ENCODE measurements around the gene MARK2.

MARK2 gene

GRCh38 chr11:63882555-63883242 lies 43.8 kb downstream of the MARK2 start:
- H3K27me3 ChIP-seq (replicated peaks in 2 of 5; ENCODE audit: control insufficient read depth in 4 of 5, insufficient read depth in 5 of 5, low read length in 4 of 5) = no peaks in the 10 kb centered on the region
- WGBS (ENCODE audit: insufficient coverage) = 5% methylated on average over 3 of the region's 7 CpGs
- H3K36me3 ChIP-seq (ENCODE audit: control insufficient read depth in 4 of 4, insufficient read depth in 4 of 4, low read length in 3 of 4) = peaks cover 0 to 4% (median 3%) of the 10 kb centered on the region in 4 experiments
- POLR2A ChIA-PET = interaction anchor here (0.6 kb wide), 1 partner anchor 100 kb away, joined by 5 read pairs; no protein-coding TSS in a partner anchor
- peak overlapping the region in 2 of 7 experiments; percentile 14 to 16 for H3K4me3 ChIP-seq (ENCODE audit: control insufficient read depth in 1 of 7, extremely low read depth in 1 of 7, insufficient read depth in 4 of 7, low read depth in 2 of 7, low read length in 6 of 7)
- peak overlapping the region in 1 of 2 experiments; percentile 55 for H3K27ac ChIP-seq (ENCODE audit: insufficient read depth in 1 of 2, low read depth in 1 of 2, low read length in 2 of 2, poor library complexity in 1 of 2, severe bottlenecking in 2 of 2)
- CTCF ChIA-PET = interaction anchor here (0.6 to 6.3 kb wide), 14 partner anchors 10 to 111 kb away, joined by 3 to 24 read pairs (median 6); partner anchors contain the start of gene MARK2
- H3K9me3 ChIP-seq (ENCODE audit: control extremely low read depth in 1 of 5, control insufficient read depth in 4 of 5, insufficient read depth in 2 of 5, low read depth in 1 of 5, low read length in 4 of 5) = no peaks in the 10 kb centered on the region
- DNase-seq = peak; percentile 91 to 98 (median 97)
- peaks cover 15 to 73% (median 57%) of the 10 kb centered on the region in 4 experiments for H3K4me1 ChIP-seq (ENCODE audit: control extremely low read depth in 1 of 4, control insufficient read depth in 4 of 4, insufficient read depth in 4 of 4, low read length in 3 of 4)

DNA sequence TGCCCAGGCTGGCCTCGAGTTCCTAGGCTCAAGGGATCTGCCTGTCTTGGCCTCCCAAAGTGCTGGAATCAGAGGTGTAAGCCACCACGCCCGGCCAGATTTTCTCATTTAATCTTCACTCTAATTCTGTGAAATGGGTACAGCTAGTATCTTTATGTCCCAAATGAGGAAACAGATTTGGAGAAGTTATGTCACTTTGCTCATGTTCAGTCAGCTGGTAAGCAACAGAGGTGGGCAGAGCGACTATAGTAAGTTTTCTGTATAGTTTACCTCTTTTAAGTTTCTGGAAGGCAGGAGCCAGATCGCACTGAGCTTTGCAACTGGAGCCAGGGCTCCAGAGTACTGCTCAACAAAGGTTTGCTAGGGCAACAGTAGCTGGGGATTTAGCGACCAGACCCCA lies 44.9 kb downstream of the MARK2 start:
- no peak for DNase-seq
- POLR2A ChIA-PET = no interaction called here
- no peak overlapping the region for H3K27ac ChIP-seq (ENCODE audit: insufficient read depth in 1 of 2, low read depth in 1 of 2, low read length in 2 of 2, poor library complexity in 1 of 2, severe bottlenecking in 2 of 2)
- CTCF ChIA-PET = interaction anchor here (0.6 to 6.3 kb wide), 11 partner anchors 8 to 61 kb away, joined by 3 to 24 read pairs (median 6); partner anchors contain the start of gene MARK2
- no peaks in the 10 kb centered on the region for H3K9me3 ChIP-seq (ENCODE audit: control extremely low read depth in 1 of 5, control insufficient read depth in 4 of 5, insufficient read depth in 2 of 5, low read depth in 1 of 5, low read length in 4 of 5)
- peaks cover 18 to 84% (median 68%) of the 10 kb centered on the region in 4 experiments for H3K4me1 ChIP-seq (ENCODE audit: control extremely low read depth in 1 of 4, control insufficient read depth in 4 of 4, insufficient read depth in 4 of 4, low read length in 3 of 4)
- H3K36me3 ChIP-seq (ENCODE audit: control insufficient read depth in 4 of 4, insufficient read depth in 4 of 4, low read length in 3 of 4) = peaks cover 0 to 1% (median 0%) of the 10 kb centered on the region in 4 experiments
- no peak overlapping the region for H3K4me3 ChIP-seq (ENCODE audit: control insufficient read depth in 1 of 7, extremely low read depth in 1 of 7, insufficient read depth in 4 of 7, low read depth in 2 of 7, low read length in 6 of 7)
- no peaks in the 10 kb centered on the region for H3K27me3 ChIP-seq (replicated peaks in 2 of 5; ENCODE audit: control insufficient read depth in 4 of 5, insufficient read depth in 5 of 5, low read length in 4 of 5)
- 98% methylated on average over 4 of the region's 6 CpGs for WGBS (ENCODE audit: insufficient coverage)

DNA sequence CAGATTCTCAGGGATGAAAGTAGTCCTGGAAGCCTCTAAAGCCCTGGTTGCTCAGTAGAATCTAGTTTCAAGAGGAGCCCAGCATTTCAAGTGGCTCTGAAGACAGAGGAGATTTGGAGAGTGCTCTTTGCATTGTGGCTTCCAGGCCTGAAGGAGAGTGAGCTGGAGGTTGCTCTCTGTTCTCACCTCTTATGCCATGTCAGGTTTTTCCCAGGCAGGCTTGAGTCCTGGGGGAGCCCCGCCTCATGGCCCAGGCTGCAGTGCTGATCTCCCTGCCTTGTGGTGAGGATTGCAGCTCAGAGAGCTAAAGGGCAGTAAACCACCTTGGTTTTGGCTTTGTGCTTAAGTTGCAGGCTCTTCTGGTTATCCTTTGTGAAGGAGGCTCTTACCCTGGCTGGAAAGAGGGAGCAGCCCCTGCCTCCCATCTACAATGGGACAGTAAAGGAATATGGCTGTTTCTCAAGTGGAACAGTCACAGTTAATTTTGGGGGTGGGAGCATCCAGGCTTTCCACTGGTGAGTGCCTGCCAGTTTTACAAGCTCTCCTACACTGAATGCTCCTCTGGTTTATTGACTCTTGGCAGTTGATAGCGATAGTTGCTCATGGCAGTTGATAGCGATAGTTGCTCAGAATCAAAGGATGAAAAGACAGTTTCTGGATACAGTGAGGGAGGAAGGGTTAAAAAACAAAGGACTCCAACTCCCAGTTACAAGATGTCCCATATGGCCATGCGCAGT lies 45.5 kb downstream of the MARK2 start:
- Histone ChIP-seq H3K9me3 (ENCODE audit: control extremely low read depth in 1 of 5, control insufficient read depth in 4 of 5, insufficient read depth in 2 of 5, low read depth in 1 of 5, low read length in 4 of 5) (no peaks in the 10 kb centered on the region), H3K4me3 (ENCODE audit: control insufficient read depth in 1 of 7, extremely low read depth in 1 of 7, insufficient read depth in 4 of 7, low read depth in 2 of 7, low read length in 6 of 7) (no peak overlapping the region), H3K27me3 (replicated peaks in 2 of 5; ENCODE audit: control insufficient read depth in 4 of 5, insufficient read depth in 5 of 5, low read length in 4 of 5) (no peaks in the 10 kb centered on the region), H3K27ac (ENCODE audit: insufficient read depth in 1 of 2, low read depth in 1 of 2, low read length in 2 of 2, poor library complexity in 1 of 2, severe bottlenecking in 2 of 2) (no peak overlapping the region), H3K4me1 (ENCODE audit: control extremely low read depth in 1 of 4, control insufficient read depth in 4 of 4, insufficient read depth in 4 of 4, low read length in 3 of 4) (peaks cover 18 to 86% (median 72%) of the 10 kb centered on the region in 4 experiments), H3K36me3 (ENCODE audit: control insufficient read depth in 4 of 4, insufficient read depth in 4 of 4, low read length in 3 of 4) (no peaks in the 10 kb centered on the region)
- ChIA-PET CTCF (interaction anchor here (0.6 to 6.3 kb wide), 9 partner anchors 8 to 60 kb away, joined by 3 to 24 read pairs (median 9); partner anchors contain the start of gene MARK2), POLR2A (no interaction called here)
- 100% methylated on average over 4 of the region's 4 CpGs for WGBS (ENCODE audit: insufficient coverage)
- DNase-seq = no peak

DNA sequence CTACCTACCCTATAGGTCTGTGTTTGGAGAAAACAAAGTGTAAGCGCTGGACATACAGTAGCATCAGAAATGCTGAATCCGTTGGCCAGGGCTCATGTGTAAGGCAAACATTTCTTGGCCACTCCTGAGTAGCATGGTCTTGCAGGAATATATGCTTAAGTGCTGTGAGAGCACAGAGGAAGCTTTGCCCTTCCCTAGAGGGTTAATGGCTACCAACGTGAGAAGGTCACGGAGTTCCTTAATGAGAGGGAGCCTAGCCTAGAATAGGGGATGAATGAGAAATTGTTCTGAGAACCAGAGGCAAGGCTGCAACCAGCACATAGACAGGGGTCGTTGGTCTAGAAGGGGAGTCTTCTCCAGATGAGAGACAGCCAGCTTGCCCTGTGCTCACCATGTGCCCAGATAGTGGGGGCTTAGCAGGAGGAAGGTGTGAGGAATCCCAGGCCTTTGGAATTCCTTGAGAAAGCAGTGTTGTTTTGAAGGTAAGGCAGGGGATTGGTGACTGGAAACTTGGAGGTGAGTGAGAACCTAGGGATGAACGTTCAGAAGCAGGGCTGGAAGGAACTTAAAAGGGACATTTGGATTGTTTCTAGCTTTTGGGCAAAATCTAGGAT lies 48.6 kb downstream of the MARK2 start:
- peaks cover 0 to 14% (median 2%) of the 10 kb centered on the region in 4 experiments for H3K36me3 ChIP-seq (ENCODE audit: control insufficient read depth in 4 of 4, insufficient read depth in 4 of 4, low read length in 3 of 4)
- 67% methylated on average over 5 of the region's 6 CpGs for WGBS (ENCODE audit: insufficient coverage)
- peak overlapping the region in 2 of 7 experiments; percentile 54 to 79 for H3K4me3 ChIP-seq (ENCODE audit: control insufficient read depth in 1 of 7, extremely low read depth in 1 of 7, insufficient read depth in 4 of 7, low read depth in 2 of 7, low read length in 6 of 7)
- no peaks in the 10 kb centered on the region for H3K27me3 ChIP-seq (replicated peaks in 2 of 5; ENCODE audit: control insufficient read depth in 4 of 5, insufficient read depth in 5 of 5, low read length in 4 of 5)
- peak overlapping the region in 1 of 2 experiments; percentile 79 for H3K27ac ChIP-seq (ENCODE audit: insufficient read depth in 1 of 2, low read depth in 1 of 2, low read length in 2 of 2, poor library complexity in 1 of 2, severe bottlenecking in 2 of 2)
- DNase-seq = no peak
- ChIA-PET POLR2A (interaction anchor here (1.2 kb wide), 1 partner anchor 49 kb away, joined by 3 read pairs; the partner anchor contains the start of gene MARK2), CTCF (interaction anchor here (0.9 to 9.0 kb wide), 8 partner anchors 10 to 58 kb away, joined by 3 to 41 read pairs (median 4); partner anchors contain the start of gene MARK2)
- H3K9me3 ChIP-seq (ENCODE audit: control extremely low read depth in 1 of 5, control insufficient read depth in 4 of 5, insufficient read depth in 2 of 5, low read depth in 1 of 5, low read length in 4 of 5) = no peaks in the 10 kb centered on the region
- peaks cover 11 to 73% (median 56%) of the 10 kb centered on the region in 4 experiments for H3K4me1 ChIP-seq (ENCODE audit: control extremely low read depth in 1 of 4, control insufficient read depth in 4 of 4, insufficient read depth in 4 of 4, low read length in 3 of 4)

DNA sequence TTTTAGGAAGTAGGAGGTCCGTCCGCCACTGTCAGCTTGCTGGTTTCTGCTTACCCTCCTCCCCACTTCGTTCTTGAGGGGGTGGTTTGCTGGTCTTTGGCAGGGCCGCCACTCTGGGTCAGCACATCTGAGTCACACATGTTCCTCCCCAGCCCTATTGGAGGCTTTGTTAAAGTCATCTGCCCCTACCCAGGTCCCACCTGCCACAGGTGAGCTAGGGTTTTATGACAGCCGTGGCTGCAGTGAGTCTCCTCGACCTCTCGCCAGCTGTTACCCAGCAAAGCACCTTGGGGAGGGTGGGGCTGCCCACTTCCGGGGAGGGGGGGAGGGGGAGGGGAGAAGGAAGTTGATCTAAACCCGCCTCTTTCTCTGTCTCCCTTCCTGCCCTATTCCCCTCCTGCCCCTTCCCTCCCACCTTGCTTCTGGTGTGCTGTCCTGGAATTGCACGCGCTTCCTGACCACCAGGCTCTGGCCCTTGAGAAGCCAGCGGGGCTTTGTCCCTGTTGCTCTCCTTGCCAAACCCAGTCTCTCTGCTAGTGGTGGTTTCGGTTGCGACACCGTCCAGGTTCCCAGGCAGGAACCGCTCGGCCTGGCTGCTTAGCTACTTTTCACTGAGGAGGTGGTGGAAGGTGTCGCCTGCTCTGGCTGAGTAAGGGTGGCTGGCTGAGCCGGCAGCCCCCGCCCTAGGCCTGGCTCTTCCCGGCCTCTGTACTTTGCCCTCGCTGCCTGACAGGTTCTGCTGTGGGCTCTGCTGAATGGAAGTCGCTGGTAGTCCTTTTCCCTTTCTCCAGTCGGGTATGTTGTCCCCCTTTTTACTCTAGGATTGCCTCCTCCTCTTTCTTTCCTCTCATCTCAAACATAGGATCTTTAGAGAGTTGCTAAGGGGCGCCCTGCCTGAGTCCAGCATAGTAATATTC lies 49.5 kb downstream of the MARK2 start:
- ChIA-PET CTCF (interaction anchor here (0.7 to 9.0 kb wide), 6 partner anchors 8 to 50 kb away, joined by 3 to 41 read pairs (median 4); partner anchors contain the start of gene MARK2), POLR2A (interaction anchor here (1.2 kb wide), 1 partner anchor 50 kb away, joined by 3 read pairs; the partner anchor contains the start of gene MARK2)
- H3K9me3 ChIP-seq (ENCODE audit: control extremely low read depth in 1 of 5, control insufficient read depth in 4 of 5, insufficient read depth in 2 of 5, low read depth in 1 of 5, low read length in 4 of 5) = no peaks in the 10 kb centered on the region
- peak overlapping the region; percentile 50 to 79 for H3K27ac ChIP-seq (ENCODE audit: insufficient read depth in 1 of 2, low read depth in 1 of 2, low read length in 2 of 2, poor library complexity in 1 of 2, severe bottlenecking in 2 of 2)
- peak; percentile 40 to 77 (median 75) for DNase-seq
- 10% methylated on average over 16 of the region's 25 CpGs for WGBS (ENCODE audit: insufficient coverage)
- no peaks in the 10 kb centered on the region for H3K27me3 ChIP-seq (replicated peaks in 2 of 5; ENCODE audit: control insufficient read depth in 4 of 5, insufficient read depth in 5 of 5, low read length in 4 of 5)
- H3K4me1 ChIP-seq (ENCODE audit: control extremely low read depth in 1 of 4, control insufficient read depth in 4 of 4, insufficient read depth in 4 of 4, low read length in 3 of 4) = peaks cover 7 to 66% (median 47%) of the 10 kb centered on the region in 4 experiments
- H3K36me3 ChIP-seq (ENCODE audit: control insufficient read depth in 4 of 4, insufficient read depth in 4 of 4, low read length in 3 of 4) = peaks cover 0 to 16% (median 2%) of the 10 kb centered on the region in 4 experiments
- H3K4me3 ChIP-seq (ENCODE audit: control insufficient read depth in 1 of 7, extremely low read depth in 1 of 7, insufficient read depth in 4 of 7, low read depth in 2 of 7, low read length in 6 of 7) = peak overlapping the region in 6 of 7 experiments; percentile 32 to 79 (median 55)

- CTCF ChIA-PET = interaction anchor here (1.1 to 9.0 kb wide), 4 partner anchors 9 to 51 kb away, joined by 3 to 41 read pairs (median 8); partner anchors contain the start of gene MARK2
- peaks cover 0 to 19% (median 2%) of the 10 kb centered on the region in 4 experiments for H3K36me3 ChIP-seq (ENCODE audit: control insufficient read depth in 4 of 4, insufficient read depth in 4 of 4, low read length in 3 of 4)
- peak overlapping the region; percentile 50 to 79 for H3K27ac ChIP-seq (ENCODE audit: insufficient read depth in 1 of 2, low read depth in 1 of 2, low read length in 2 of 2, poor library complexity in 1 of 2, severe bottlenecking in 2 of 2)
- no peaks in the 10 kb centered on the region for H3K9me3 ChIP-seq (ENCODE audit: control extremely low read depth in 1 of 5, control insufficient read depth in 4 of 5, insufficient read depth in 2 of 5, low read depth in 1 of 5, low read length in 4 of 5)
- H3K27me3 ChIP-seq (replicated peaks in 2 of 5; ENCODE audit: control insufficient read depth in 4 of 5, insufficient read depth in 5 of 5, low read length in 4 of 5) = no peaks in the 10 kb centered on the region
- H3K4me1 ChIP-seq (ENCODE audit: control extremely low read depth in 1 of 4, control insufficient read depth in 4 of 4, insufficient read depth in 4 of 4, low read length in 3 of 4) = peaks cover 6 to 57% (median 39%) of the 10 kb centered on the region in 4 experiments
- H3K4me3 ChIP-seq (ENCODE audit: control insufficient read depth in 1 of 7, extremely low read depth in 1 of 7, insufficient read depth in 4 of 7, low read depth in 2 of 7, low read length in 6 of 7) = peak overlapping the region in 1 of 7 experiments; percentile 62
- 94% methylated on average over 6 of the region's 6 CpGs for WGBS (ENCODE audit: insufficient coverage)
- no peak for DNase-seq
- POLR2A ChIA-PET = no interaction called here
Measured at GRCh38 chr11:63889344-63889743, 50.4 kb downstream of the MARK2 start.
